ENCODE results near the gene PRKCQ.

The PRKCQ gene

DNA sequence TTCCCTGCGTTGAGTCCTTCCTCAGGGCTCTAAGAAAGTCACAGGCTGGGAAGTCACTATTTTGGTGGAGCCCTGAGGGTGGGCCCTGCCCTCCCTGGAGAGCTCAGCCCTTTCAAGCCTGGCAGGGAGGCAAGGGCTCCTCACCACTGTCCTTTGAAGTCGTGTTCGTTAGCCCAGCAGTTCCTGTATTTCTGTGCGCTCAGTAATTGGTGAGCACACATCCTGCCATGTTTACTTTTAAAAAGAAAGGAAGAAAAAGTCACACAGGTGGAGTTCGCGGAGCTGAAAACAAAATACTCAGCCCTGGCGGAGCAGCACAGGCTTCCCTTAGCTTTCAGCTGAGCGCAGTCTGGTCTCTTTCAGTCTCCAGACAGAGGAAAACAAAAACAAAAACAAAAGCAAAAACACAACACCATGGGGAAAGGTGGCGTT, 37.1 kb downstream of the PRKCQ start:
- DNase-seq (ENCODE audit: low read depth), result no peak
- TF ChIP-seq, protein P1, sequence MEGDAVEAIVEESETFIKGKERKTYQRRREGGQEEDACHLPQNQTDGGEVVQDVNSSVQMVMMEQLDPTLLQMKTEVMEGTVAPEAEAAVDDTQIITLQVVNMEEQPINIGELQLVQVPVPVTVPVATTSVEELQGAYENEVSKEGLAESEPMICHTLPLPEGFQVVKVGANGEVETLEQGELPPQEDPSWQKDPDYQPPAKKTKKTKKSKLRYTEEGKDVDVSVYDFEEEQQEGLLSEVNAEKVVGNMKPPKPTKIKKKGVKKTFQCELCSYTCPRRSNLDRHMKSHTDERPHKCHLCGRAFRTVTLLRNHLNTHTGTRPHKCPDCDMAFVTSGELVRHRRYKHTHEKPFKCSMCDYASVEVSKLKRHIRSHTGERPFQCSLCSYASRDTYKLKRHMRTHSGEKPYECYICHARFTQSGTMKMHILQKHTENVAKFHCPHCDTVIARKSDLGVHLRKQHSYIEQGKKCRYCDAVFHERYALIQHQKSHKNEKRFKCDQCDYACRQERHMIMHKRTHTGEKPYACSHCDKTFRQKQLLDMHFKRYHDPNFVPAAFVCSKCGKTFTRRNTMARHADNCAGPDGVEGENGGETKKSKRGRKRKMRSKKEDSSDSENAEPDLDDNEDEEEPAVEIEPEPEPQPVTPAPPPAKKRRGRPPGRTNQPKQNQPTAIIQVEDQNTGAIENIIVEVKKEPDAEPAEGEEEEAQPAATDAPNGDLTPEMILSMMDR (conservative IDR thresholded peaks at IDR 0.05; ENCODE audit: low read length), result no peak
- no peak overlapping the region for H3K4me3 ChIP-seq (ENCODE audit: low read length)

DNA sequence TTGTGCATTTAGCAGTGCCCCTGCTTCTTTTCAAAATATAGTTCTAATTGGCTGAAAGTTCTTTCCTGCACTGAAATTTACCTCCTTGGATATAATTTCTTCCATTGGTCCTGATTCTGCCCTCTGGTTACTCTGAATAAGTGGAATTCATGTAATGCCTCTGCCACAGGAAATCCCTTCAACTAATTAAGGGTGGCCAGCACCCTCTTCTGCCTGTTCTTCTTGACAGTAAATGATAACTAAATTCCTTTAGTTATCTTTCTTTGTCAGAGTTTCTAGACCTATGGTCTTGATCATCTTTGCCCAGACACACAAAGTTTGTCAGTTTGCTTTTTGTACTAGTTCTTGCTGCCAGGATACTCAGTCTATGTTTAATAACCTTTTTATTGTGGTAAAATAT, 40.2 kb downstream of the PRKCQ start:
- H3K4me3 ChIP-seq (ENCODE audit: low read length), result no peak overlapping the region
- DNase-seq (ENCODE audit: low read depth), result no peak
- TF ChIP-seq, protein P1 (conservative IDR thresholded peaks at IDR 0.05; ENCODE audit: low read length), result no peak

DNA sequence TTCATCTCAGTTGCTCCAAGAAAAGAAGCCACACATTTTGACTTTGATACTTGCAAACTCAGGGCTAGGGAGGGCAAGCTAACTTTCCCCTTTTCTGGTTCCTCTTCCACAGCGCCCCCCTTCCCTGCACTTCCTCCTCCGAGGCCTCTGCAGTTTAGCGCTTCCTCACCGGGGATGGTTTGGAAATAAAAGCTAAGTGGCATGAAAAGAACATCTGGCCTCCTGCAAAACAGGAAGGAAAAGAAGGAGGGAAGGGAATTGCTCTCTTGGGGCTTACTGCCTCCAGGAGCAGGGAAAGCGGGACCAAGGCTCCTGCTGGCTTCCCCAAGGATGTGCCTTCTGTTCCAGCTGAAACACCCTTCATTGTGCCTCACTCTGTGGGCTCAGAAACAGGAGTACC, 42.3 kb downstream of the PRKCQ start:
- TF ChIP-seq, protein P1 (conservative IDR thresholded peaks at IDR 0.05; ENCODE audit: low read length), result no peak
- no peak for DNase-seq (ENCODE audit: low read depth)
- no peak overlapping the region for H3K4me3 ChIP-seq (ENCODE audit: low read length)

DNA sequence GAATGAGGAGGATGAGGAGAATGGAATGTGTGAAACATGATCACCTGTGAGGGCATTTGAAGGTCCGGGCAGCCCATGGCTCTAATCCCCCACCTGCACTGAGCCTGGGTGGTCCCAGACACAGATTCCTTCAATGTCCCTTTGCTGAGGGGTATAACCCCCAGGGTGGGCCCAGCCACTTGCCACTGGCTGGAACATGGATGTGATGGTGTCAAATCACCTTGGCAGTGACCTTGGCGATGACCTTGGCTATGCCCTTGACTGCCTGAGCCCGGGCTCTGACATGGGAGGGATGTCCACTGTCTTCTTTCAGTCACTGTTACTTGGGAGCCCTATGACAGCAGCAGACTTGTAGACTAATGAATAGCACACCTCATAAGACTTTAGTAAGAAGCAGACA, 44.0 kb downstream of the PRKCQ start:
- no peak overlapping the region for H3K4me3 ChIP-seq (ENCODE audit: low read length)
- no peak for DNase-seq (ENCODE audit: low read depth)
- TF ChIP-seq, protein P1 (conservative IDR thresholded peaks at IDR 0.05; ENCODE audit: low read length), result no peak

DNA sequence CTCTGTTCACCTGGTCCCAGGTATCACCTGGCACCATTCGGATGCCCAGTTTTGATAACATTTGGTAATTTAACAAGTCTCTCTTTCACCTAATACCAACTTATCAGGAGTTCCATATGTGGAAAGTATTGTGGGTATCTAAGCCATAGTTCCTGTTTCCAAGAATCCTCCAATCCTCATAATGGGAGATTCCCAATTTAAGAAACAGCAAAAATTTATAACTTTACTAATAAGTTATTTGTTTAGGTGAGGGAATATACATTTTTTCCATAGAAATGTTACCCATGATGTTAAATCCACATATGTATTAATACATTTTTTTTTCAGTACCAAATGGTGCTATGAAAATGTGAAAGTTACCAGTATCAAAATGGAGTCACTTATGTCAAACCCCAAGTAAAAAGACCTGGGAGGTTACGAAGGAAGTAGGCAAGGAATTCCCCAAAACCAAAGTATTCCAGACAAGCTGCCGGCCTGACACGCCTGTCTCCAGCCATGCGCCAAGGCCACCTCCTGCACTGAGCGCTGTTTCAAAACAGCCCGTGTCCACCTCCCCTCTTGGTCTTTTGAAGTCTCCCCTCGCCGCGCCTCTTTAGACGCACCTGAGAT, 44.8 kb downstream of the PRKCQ start:
- H3K4me3 ChIP-seq (ENCODE audit: low read length), result no peak overlapping the region
- DNase-seq (ENCODE audit: low read depth), result no peak
- TF ChIP-seq, protein P1 (conservative IDR thresholded peaks at IDR 0.05; ENCODE audit: low read length), result no peak

DNA sequence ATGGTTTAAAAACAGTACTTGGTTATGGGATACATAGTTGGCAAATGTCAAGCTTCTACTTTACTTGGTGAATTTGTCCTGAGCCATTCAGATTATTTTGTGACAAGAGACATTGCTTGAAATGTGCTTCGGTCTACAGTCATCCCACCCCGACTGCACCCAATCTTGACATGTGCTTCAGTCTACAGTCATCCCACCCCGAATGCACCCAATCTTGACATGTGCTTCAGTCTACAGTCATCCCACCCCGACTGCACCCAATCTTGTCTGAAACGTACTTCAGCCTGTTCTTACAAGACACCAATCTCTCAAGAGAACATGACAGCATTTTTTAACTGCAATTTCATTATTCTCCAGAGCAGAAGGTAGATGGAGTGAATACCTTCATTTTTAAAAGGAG, 47.8 kb downstream of the PRKCQ start:
- TF ChIP-seq, protein P1 (conservative IDR thresholded peaks at IDR 0.05; ENCODE audit: low read length), result no peak
- H3K4me3 ChIP-seq (ENCODE audit: low read length), result no peak overlapping the region
- no peak for DNase-seq (ENCODE audit: low read depth)

DNA sequence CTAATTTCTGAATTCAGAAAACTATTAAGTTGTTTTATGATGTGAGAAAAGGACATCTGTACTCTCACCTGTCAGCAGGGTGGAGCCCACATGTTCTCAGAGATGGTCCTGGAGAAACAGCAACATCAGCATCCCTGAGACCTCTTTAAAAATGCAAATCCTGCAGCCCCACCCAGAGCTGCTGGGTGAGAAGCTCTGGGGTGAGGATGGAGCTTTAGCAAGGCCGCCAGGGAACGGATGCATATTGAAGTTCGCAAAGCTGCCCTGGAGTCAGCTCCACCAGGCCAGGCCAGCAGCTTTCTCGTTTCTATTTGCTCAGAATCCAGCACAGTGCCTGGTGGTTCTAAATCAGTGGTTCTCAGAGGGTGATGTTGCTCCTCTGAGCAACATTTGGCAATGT, 49.1 kb downstream of the PRKCQ start:
- TF ChIP-seq, protein P1 (conservative IDR thresholded peaks at IDR 0.05; ENCODE audit: low read length), result no peak
- H3K4me3 ChIP-seq (ENCODE audit: low read length), result no peak overlapping the region
- no peak for DNase-seq (ENCODE audit: low read depth)
